ENCODE data around the gene ERCC3. TPM values are rescaled to one million over a fixed set of nuclear protein-coding genes. Genes with fewer than 3 reads are reported as not detected.
"Not testable (repeated sequence)": the region's sequence is repeated elsewhere in the genome, so short reads cannot be mapped to it uniquely, and the experiment has no call there.

The ERCC3 gene
- total RNA-seq, 4 donors from 2014 or later: 30.0 to 47.2 (median 39.0) TPM

DNA sequence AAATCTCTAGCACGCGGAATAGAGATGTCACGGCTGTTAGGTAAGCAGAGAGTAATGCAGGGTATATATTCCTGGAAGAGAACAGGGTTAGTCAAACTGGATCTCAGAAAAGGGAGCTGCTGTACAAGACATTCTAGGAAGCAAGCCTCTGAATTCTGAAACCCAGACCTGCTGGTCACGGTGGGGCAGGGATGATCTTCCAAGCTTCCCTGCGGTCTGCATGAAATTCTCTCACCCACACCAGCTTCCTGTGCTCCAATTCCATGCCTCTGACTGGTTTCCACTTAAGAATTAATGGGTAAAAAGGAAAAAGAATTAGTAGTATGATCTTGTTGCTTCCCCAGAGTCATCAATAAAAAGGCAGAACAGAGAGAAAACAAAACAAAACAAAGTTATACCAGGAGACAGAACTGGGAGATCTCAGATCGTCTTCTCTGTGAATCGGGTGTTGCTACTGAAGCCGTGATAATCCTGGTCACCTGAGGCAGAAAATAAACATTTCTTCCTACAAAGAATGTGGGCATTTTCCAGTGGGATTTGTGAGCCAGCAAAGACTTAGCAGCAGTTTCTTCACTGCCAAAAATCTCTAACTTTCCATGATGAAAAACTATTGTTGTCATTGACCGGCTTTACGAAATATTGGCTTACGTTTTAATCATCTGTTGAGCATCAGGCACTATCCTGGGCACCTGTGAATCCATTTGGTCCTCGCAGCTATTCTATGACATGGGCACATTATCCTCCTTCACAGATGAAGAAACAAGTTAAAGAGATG, 68.6 kb downstream of the ERCC3 start:
- H3K9me3 ChIP-seq: no peaks in the 10 kb centered on the region
- no peak overlapping the region for H3K4me3 ChIP-seq
- 63 to 72% methylated on average over 11 to 12 of the region's 12 CpGs for WGBS, 2 donors (ENCODE audit: low coverage in 1 of 2)
- peaks cover 49% of the 10 kb centered on the region for H3K27me3 ChIP-seq
- no peak for DNase-seq
- intact Hi-C loops (cut with DNase I; ENCODE audit: low total_unique reads) (loop anchor here (2.0 to 5.0 kb wide), 2 partner anchors 47 to 442 kb away; no protein-coding TSS in a partner anchor), in situ Hi-C loops (cut with MboI; ENCODE audit: low pct_ligation_motif_present in 1 of 4, low pct_unique_long_range_greater_than_20kb in 1 of 4, low sequenced_read_pairs in 3 of 4) (no loop called here)
- no peaks in the 10 kb centered on the region for H3K36me3 ChIP-seq
- no peak overlapping the region for H3K27ac ChIP-seq
- H3K4me1 ChIP-seq: peaks cover 4 to 19% (median 12%) of the 10 kb centered on the region in 4 donors
- no peak for TF ChIP-seq POLR2AphosphoS5 (IDR thresholded peaks at IDR 0.05)
- TF ChIP-seq, protein P1, sequence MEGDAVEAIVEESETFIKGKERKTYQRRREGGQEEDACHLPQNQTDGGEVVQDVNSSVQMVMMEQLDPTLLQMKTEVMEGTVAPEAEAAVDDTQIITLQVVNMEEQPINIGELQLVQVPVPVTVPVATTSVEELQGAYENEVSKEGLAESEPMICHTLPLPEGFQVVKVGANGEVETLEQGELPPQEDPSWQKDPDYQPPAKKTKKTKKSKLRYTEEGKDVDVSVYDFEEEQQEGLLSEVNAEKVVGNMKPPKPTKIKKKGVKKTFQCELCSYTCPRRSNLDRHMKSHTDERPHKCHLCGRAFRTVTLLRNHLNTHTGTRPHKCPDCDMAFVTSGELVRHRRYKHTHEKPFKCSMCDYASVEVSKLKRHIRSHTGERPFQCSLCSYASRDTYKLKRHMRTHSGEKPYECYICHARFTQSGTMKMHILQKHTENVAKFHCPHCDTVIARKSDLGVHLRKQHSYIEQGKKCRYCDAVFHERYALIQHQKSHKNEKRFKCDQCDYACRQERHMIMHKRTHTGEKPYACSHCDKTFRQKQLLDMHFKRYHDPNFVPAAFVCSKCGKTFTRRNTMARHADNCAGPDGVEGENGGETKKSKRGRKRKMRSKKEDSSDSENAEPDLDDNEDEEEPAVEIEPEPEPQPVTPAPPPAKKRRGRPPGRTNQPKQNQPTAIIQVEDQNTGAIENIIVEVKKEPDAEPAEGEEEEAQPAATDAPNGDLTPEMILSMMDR (IDR thresholded peaks at IDR 0.05): no peak
- TF ChIP-seq EP300 (IDR thresholded peaks at IDR 0.05; ENCODE audit: low read depth): no peak
- no peak for TF ChIP-seq POLR2A (IDR thresholded peaks at IDR 0.05)

DNA sequence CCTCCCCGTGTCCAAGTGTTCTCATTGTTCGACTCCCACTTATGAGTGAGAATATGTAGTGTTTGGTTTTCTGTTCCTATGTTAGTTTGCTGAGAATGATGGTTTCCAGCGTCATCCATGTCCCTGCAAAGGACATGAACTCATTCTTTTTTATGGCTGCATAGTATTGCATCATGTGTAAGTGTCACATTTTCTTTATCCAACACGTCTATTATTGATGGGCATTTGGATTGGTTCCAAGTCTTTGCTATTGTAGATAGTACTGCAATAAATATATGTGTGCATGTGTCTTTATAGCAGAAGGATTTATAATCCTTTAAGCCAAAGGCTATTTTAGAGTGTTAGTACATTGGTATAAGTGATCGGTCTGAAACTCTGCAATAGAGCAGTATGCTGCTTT, 69.8 kb downstream of the ERCC3 start:
- H3K36me3 ChIP-seq; in situ Hi-C loops (cut with MboI; ENCODE audit: low pct_ligation_motif_present in 1 of 4, low pct_unique_long_range_greater_than_20kb in 1 of 4, low sequenced_read_pairs in 3 of 4); H3K4me3 ChIP-seq; DNase-seq; H3K27ac ChIP-seq; H3K9me3 ChIP-seq: not testable (repeated sequence)
- WGBS, 2 donors (ENCODE audit: low coverage in 1 of 2): 72 to 76% methylated on average over 5 of the region's 5 CpGs
- H3K27me3 ChIP-seq: peaks cover 60% of the 10 kb centered on the region
- intact Hi-C loops (cut with DNase I; ENCODE audit: low total_unique reads): loop anchor here (2.0 kb wide), 1 partner anchor 45 kb away; no protein-coding TSS in a partner anchor
- H3K4me1 ChIP-seq: peaks cover 8 to 29% (median 22%) of the 10 kb centered on the region in 4 donors

DNA sequence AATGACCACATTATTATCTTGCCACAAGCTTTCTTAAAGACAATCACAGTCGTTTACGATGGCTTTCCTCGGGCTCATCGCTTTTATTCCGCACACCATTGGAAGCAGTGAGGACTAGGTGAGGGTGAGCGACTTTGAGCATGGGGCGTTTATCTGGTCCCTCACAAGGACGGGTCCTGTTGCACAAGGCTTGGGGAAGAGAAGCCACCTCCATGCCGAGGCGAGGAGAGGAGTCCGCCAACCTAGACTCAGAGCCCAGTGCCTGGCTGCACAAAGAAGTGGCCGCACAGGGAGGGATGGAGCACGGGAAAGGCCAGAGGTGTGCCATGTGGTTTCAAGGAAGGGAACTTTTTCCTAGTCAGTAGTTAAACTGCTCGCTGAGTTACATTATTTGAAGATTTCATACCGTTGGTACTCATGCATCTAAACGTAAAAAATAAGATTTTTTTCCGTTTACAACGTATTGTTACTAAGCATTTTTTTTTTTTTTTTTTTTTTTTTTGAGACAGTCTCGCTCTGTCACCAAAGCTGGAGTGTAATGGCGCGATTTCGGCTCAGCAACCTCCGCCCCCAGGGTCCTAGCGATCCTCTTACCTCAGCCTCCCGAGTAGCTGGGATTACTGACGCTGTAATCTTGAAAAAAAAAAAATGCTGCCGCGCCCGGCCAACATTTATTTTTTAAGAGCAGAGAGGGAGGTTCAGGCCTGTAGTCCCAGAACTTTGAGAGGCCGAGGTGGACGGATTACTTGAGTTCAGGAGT, 73.0 kb downstream of the ERCC3 start:
- Histone ChIP-seq H3K27me3 (peaks cover 84% of the 10 kb centered on the region), H3K36me3 (no peaks in the 10 kb centered on the region), H3K4me1 (peaks cover 6 to 21% (median 21%) of the 10 kb centered on the region in 4 donors), H3K4me3 (peak overlapping the region in 1 of 4 donors; percentile 61), H3K27ac (no peak overlapping the region), H3K9me3 (no peaks in the 10 kb centered on the region)
- WGBS, 2 donors (ENCODE audit: low coverage in 1 of 2): 37 to 55% methylated on average over 20 to 31 of the region's 31 CpGs
- TF ChIP-seq, protein P1 (IDR thresholded peaks at IDR 0.05): no peak
- no peak for TF ChIP-seq POLR2A (IDR thresholded peaks at IDR 0.05)
- no peak for TF ChIP-seq POLR2AphosphoS5 (IDR thresholded peaks at IDR 0.05)
- intact Hi-C loops (cut with DNase I; ENCODE audit: low total_unique reads) (no loop called here), in situ Hi-C loops (cut with MboI; ENCODE audit: low pct_ligation_motif_present in 1 of 4, low pct_unique_long_range_greater_than_20kb in 1 of 4, low sequenced_read_pairs in 3 of 4) (no loop called here)
- DNase-seq: no peak

DNA sequence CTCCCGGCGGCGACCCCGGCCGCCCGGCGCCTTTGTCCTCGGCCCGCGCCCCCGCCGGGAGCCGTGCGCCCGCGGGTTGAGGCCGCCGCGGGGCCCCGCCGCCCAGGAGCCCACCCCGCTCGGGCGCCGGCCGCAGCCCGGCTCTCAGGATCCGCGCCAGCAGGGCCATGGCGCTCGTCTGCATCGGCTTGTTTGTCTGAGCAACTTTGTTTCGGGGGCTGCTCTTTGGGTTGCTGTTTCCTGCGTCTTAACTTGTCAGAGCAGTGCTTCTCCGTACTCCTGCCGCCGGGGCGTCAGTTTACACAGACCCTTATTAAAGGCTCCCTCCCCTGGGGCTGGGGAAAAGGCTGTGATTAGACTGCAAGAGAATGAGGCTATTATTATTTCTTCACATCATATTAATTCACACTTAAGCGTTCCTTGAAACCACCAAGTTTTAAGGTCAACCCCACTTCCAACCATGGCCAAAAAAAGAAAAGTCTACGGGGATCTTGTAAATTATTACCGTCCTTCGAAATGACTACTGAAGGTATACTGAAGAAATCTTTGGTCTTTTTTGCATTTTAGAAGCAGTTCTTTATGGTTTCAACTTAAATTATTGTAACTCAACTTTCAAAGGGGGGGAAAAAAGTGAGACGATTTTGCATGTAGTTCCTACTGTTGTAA, 73.7 kb downstream of the ERCC3 start, which contains the start of gene CYP27C1:
Gene CYP27C1 (minus strand): TSS at position 198 of the 666 bp plus-strand sequence. CDS start 29 bp downstream, at position 169.
- Histone ChIP-seq H3K4me3 (peak within 1 kb of the TSS; percentile 29 to 61 (median 41)), H3K36me3 (no peaks in the 10 kb centered on the region), H3K4me1 (peaks cover 5 to 20% (median 19%) of the 10 kb centered on the region in 4 donors), H3K27me3 (peaks cover 84% of the 10 kb centered on the region), H3K9me3 (no peaks in the 10 kb centered on the region), H3K27ac (peak within 1 kb of the TSS in 1 of 4 donors; percentile 12)
- intact Hi-C loops (cut with DNase I; ENCODE audit: low total_unique reads) (no loop called here), in situ Hi-C loops (cut with MboI; ENCODE audit: low pct_ligation_motif_present in 1 of 4, low pct_unique_long_range_greater_than_20kb in 1 of 4, low sequenced_read_pairs in 3 of 4) (no loop called here)
- no peak for DNase-seq
- no peak for TF ChIP-seq POLR2AphosphoS5 (IDR thresholded peaks at IDR 0.05)
- TF ChIP-seq POLR2A (IDR thresholded peaks at IDR 0.05): no peak
- no peak for TF ChIP-seq EP300 (IDR thresholded peaks at IDR 0.05; ENCODE audit: low read depth)
- TF ChIP-seq, protein P1 (IDR thresholded peaks at IDR 0.05): no peak
- WGBS, 2 donors (ENCODE audit: low coverage in 1 of 2): 0 to 2% methylated on average over 5 to 34 of the region's 43 CpGs

Measured in transverse colon (tissue), 4 donors.